Measurements from ENCODE around the gene MIEF1. TPM values are rescaled to one million over a fixed set of nuclear protein-coding genes. Genes with fewer than 3 reads are reported as not detected.
A peak's percentile ranks its signal among the peaks of the same experiment; 100 is the strongest.

MIEF1 gene
- total and polyA plus RNA-seq, 2 of the 8 experiments (the other 6 are each of a cell fraction or from before 2014, with no cell fraction given) = 16.8 to 32.7 TPM

DNA sequence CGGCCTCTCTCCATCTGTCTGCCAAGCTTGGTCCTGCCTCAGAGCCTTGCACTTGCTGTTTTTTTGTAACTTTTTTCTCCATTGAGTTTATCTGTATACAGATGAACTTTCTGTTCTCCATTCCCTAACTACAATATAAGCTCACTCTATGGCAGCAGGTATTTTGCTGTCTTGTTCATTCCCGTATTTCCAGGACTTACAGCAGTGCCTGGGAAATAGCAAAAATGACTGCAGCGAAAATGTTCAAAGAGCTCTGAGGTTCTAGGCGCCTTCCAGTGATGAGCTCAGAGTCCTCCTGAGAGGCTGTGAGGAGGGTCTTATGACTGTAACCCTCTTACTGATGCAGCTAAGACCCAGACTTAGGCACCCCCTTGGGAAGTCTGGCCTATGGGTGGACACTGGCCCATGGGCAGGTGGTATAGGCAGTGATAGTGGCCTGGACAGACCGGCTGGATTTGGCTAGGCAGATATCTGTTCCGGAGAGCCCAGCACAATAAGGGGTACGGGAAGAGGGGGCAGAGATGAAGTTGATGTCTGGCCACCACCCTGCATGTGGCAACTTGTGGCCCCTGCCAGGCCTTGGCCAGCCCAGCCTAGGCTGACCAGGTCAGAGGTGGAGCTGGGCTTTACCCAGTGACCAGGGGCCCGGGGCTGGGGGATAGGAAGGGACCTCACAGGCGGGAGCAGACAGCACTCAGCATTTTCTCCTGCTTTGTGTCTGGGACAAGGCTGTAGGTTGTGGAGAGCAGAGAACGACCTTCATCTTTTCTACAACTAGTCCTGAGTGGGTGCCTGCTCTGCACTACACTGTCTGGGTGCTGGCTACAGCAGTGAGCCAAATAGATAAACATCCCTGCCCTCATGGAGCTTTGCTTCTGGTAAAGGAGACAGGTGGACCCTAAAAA is 22.9 kb downstream of the MIEF1 start:
- DNase-seq (ENCODE audit: low read depth in 1 of 2, low spot score in 2 of 2) = no peak
- H3K9me3 ChIP-seq (ENCODE audit: insufficient read depth in 2 of 2, low read depth in 1 of 2, low read length in 1 of 2) = no peaks in the 10 kb centered on the region
- TF ChIP-seq BACH1 (IDR thresholded peaks at IDR 0.05; ENCODE audit: low read length) = no peak
- TF ChIP-seq POLR2AphosphoS5 (IDR thresholded peaks at IDR 0.05; ENCODE audit: low read depth, low read length) = 0 out of 2 replicates have a peak, but pooled peaks have one; percentile 59
- peak; percentile 18 to 24; a peak in 2 of 3 replicates for TF ChIP-seq POLR2A (IDR thresholded peaks at IDR 0.05; ENCODE audit: control extremely low read depth in 1 of 2, low read depth in 2 of 2, low read length in 2 of 2)
- TF ChIP-seq, protein P1, sequence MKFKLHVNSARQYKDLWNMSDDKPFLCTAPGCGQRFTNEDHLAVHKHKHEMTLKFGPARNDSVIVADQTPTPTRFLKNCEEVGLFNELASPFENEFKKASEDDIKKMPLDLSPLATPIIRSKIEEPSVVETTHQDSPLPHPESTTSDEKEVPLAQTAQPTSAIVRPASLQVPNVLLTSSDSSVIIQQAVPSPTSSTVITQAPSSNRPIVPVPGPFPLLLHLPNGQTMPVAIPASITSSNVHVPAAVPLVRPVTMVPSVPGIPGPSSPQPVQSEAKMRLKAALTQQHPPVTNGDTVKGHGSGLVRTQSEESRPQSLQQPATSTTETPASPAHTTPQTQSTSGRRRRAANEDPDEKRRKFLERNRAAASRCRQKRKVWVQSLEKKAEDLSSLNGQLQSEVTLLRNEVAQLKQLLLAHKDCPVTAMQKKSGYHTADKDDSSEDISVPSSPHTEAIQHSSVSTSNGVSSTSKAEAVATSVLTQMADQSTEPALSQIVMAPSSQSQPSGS (IDR thresholded peaks at IDR 0.05; ENCODE audit: low read length) = peak; percentile 15; the same call in 1 of the 2 replicates
- no peak overlapping the region for H3K4me3 ChIP-seq (ENCODE audit: extremely low read depth in 1 of 4, insufficient read depth in 2 of 4, low read depth in 3 of 4, low read length in 4 of 4)
- no peak overlapping the region for H2BK120ac ChIP-seq (replicated peaks; ENCODE audit: low read depth, low read length)
- ChIA-PET CTCF (ENCODE audit: partially characterized antibody) (interaction anchor here (0.9 to 21.9 kb wide), 6 partner anchors 10 to 376 kb away, joined by 3 to 361 read pairs (median 6); partner anchors contain the start of gene MIEF1), POLR2A (ENCODE audit: partially characterized antibody) (interaction anchor here (0.6 to 8.9 kb wide), 24 partner anchors 9 to 595 kb away, joined by 3 to 83 read pairs (median 6); partner anchors contain the start of genes MIEF1 and RPL3)
- H3K23ac ChIP-seq (ENCODE audit: insufficient read length) = no peak overlapping the region
- H3K14ac ChIP-seq (ENCODE audit: insufficient read length) = no peak overlapping the region
- no peak overlapping the region for H4K8ac ChIP-seq (ENCODE audit: extremely low read depth, insufficient read depth, low read length)
- no peak overlapping the region for H4K5ac ChIP-seq (ENCODE audit: insufficient read length, low read depth, low read length)
- H3K4ac ChIP-seq (replicated peaks; ENCODE audit: insufficient read length, low read depth, low read length) = no peak overlapping the region
- H3K27ac ChIP-seq (ENCODE audit: low read depth, low read length) = no peak overlapping the region
- no peak overlapping the region for H2BK15ac ChIP-seq (ENCODE audit: low read length)
- H2AK5ac ChIP-seq (ENCODE audit: low read depth, low read length) = no peak overlapping the region
- peaks cover 8% of the 10 kb centered on the region for H3K23me2 ChIP-seq (ENCODE audit: low read depth, low read length)
- H3K27me3 ChIP-seq (replicated peaks in 1 of 4; ENCODE audit: control insufficient read depth in 3 of 4, extremely low read depth in 1 of 4, insufficient read depth in 3 of 4, low read length in 3 of 4) = no peaks in the 10 kb centered on the region
- peaks cover 0 to 20% (median 5%) of the 10 kb centered on the region in 4 experiments; a peak in 6 of 7 replicates for H3K4me1 ChIP-seq (replicated peaks in 1 of 4; ENCODE audit: control insufficient read depth in 3 of 4, insufficient read depth in 4 of 4, low read length in 3 of 4)
- no peak overlapping the region for H3K4me2 ChIP-seq (ENCODE audit: insufficient read depth in 1 of 2, low read depth in 2 of 2, low read length in 2 of 2)
- peaks cover 25 to 41% (median 37%) of the 10 kb centered on the region in 4 experiments for H3K36me3 ChIP-seq (ENCODE audit: control insufficient read depth in 2 of 4, insufficient read depth in 4 of 4, low read length in 3 of 4)
- no peak overlapping the region for H3K56ac ChIP-seq (replicated peaks; ENCODE audit: insufficient read length, low read depth, low read length)
- H3K79me1 ChIP-seq (ENCODE audit: low read depth, low read length) = peaks cover 7% of the 10 kb centered on the region; the same call in 1 of the 2 replicates
- no peak for FAIRE-seq
- no peak overlapping the region for H2BK20ac ChIP-seq (ENCODE audit: low read length)
- no peak overlapping the region for H3K18ac ChIP-seq (ENCODE audit: extremely low read depth, low read length)
- H2AFZ ChIP-seq (ENCODE audit: low read length) = no peak overlapping the region
- no peak overlapping the region for H3K9ac ChIP-seq (replicated peaks in 1 of 4; ENCODE audit: extremely low read depth in 1 of 4, low read depth in 3 of 4, low read length in 3 of 4)
- H4K91ac ChIP-seq (replicated peaks; ENCODE audit: insufficient read length, low read length) = no peak overlapping the region
- 83% methylated on average over 9 of the region's 10 CpGs; no CpG with 5 or more reads in 1 of the 2 experiments for WGBS, 2 experiments (ENCODE audit: extremely low coverage in 1 of 2, insufficient coverage in 1 of 2, insufficient read length in 1 of 2, insufficient replicate concordance in 2 of 2, low coverage in 1 of 2, low lambda C conversion rate in 2 of 2, missing lambda C conversion rate in 1 of 2)
- H2BK5ac ChIP-seq (ENCODE audit: low read depth, low read length) = no peak overlapping the region; the same call in 1 of the 2 replicates
- H2BK12ac ChIP-seq (ENCODE audit: low read depth, low read length) = no peak overlapping the region
- H4K20me1 ChIP-seq (replicated peaks in 1 of 2; ENCODE audit: control insufficient read depth in 1 of 2, insufficient read depth in 2 of 2, low read length in 2 of 2) = peaks cover 38 to 53% of the 10 kb centered on the region in 2 experiments
- H3K79me2 ChIP-seq (ENCODE audit: control insufficient read depth in 1 of 2, insufficient read depth in 2 of 2, low read length in 2 of 2) = peaks cover 5 to 29% of the 10 kb centered on the region in 2 experiments; a peak in 3 of 4 replicates
